Measurements from ENCODE around the gene BDKRB2.

DNA sequence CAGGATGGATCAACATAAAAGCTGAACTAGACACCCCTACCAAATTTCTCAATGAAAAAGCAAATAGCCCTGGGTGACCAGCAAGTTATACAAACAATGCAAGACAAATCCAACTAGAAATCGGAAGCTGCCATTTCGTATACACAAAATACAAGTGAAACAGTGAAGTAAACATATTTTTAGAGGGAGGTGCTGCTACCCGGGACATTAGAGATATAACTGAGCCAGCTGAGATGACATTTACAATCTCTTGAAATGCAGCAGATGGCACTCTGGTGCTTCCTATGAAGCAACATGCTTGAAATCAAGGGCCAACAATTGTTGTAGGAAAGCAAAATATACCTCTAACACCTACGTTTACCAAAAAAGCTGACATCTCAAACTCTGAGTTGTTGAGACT, 76.8 kb downstream of the BDKRB2 start:
- TF ChIP-seq ZNF70 (CRISPR knock-in tag; IDR thresholded peaks at IDR 0.05) = no peak
- TF ChIP-seq PATZ1 (CRISPR knock-in tag; IDR thresholded peaks at IDR 0.05; ENCODE audit: borderline replicate concordance) = no peak
- TF ChIP-seq TCF4 (CRISPR knock-in tag; IDR thresholded peaks at IDR 0.05; ENCODE audit: borderline replicate concordance) = no peak
- TF ChIP-seq TOX (CRISPR knock-in tag; IDR thresholded peaks at IDR 0.05; ENCODE audit: borderline replicate concordance) = no peak
- TF ChIP-seq ZNF8 (CRISPR knock-in tag; IDR thresholded peaks at IDR 0.05) = no peak
- no peak for TF ChIP-seq CSDC2 (CRISPR knock-in tag; IDR thresholded peaks at IDR 0.05)
- no peak for TF ChIP-seq ZNF565 (CRISPR knock-in tag; conservative IDR thresholded peaks at IDR 0.05; ENCODE audit: low read depth)
- TF ChIP-seq ISL1 (CRISPR knock-in tag; IDR thresholded peaks at IDR 0.05) = no peak
- TF ChIP-seq SNAI2 (CRISPR knock-in tag; IDR thresholded peaks at IDR 0.05) = no peak

Data from SK-N-SH treated with all-trans-retinoic acid at 6 μM for 48 hours (cell line).